ENCODE measurements around the gene GLIS1. TPM values are rescaled to one million over a fixed set of nuclear protein-coding genes. Genes with fewer than 3 reads are reported as not detected.

Gene GLIS1
- total RNA-seq, 4 donors from 2014 or later, result 0.59 to 3.9 (median 0.75) TPM

DNA sequence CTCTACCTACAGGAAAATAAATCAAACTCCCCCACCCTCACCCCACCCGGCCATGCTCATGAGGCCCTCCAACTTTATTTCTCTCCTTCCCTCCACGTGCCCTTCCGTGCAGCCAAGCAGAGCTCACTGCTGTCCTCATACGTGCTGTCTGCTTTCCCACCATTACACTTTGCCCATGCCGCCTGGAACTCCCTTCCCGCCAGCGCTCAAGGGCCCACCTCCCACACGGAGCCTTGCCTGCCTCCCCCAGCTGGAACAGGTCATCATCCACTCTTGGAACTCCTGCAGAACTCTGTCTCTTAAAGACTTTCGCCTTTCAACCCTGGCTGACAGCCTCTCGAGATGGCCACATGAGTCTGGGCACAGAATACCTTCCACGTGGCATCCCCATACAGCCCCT, 42.4 kb downstream of the GLIS1 start:
- no peaks in the 10 kb centered on the region for H3K36me3 ChIP-seq
- WGBS, 2 donors, result 85 to 91% methylated on average over 11 of the region's 11 CpGs

DNA sequence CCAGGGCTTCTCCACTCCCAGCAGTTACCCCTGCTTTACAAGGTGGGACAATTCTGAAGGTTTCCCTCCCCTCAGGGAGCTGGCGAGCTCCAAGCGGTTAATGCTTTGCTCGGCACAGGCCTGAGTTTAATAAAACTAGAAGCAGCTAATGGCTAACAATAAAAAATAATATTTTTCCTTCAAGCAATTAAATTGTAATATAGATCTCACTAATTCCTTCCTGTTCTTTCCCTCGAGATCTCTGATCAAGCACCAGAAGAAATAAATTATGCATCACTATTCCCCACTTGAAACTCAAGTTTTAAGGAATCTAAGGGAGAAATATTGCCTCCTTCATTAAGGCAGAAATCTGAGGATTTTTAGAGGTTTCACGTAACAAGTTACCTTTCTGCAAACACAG, 42.9 kb downstream of the GLIS1 start:
- 80 to 83% methylated on average over 5 of the region's 5 CpGs for whole genome bisulfite sequencing, 2 donors
- H3K27ac ChIP-seq, result no peak overlapping the region
- no peaks in the 10 kb centered on the region for H3K9me3 ChIP-seq
- H3K36me3 ChIP-seq, result no peaks in the 10 kb centered on the region
- H3K4me3 ChIP-seq, result no peak overlapping the region
- DNase-seq (ENCODE audit: low spot score in 2 of 2), result no peak
- peaks cover 0 to 9% of the 10 kb centered on the region in 2 donors for H3K27me3 ChIP-seq
- TF ChIP-seq POLR2A (IDR thresholded peaks at IDR 0.05) (no peak), EP300 (IDR thresholded peaks at IDR 0.05) (no peak)
- TF ChIP-seq, protein P1, sequence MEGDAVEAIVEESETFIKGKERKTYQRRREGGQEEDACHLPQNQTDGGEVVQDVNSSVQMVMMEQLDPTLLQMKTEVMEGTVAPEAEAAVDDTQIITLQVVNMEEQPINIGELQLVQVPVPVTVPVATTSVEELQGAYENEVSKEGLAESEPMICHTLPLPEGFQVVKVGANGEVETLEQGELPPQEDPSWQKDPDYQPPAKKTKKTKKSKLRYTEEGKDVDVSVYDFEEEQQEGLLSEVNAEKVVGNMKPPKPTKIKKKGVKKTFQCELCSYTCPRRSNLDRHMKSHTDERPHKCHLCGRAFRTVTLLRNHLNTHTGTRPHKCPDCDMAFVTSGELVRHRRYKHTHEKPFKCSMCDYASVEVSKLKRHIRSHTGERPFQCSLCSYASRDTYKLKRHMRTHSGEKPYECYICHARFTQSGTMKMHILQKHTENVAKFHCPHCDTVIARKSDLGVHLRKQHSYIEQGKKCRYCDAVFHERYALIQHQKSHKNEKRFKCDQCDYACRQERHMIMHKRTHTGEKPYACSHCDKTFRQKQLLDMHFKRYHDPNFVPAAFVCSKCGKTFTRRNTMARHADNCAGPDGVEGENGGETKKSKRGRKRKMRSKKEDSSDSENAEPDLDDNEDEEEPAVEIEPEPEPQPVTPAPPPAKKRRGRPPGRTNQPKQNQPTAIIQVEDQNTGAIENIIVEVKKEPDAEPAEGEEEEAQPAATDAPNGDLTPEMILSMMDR (IDR thresholded peaks at IDR 0.05), result no peak
- peaks cover 0 to 10% (median 0%) of the 10 kb centered on the region in 4 donors for H3K4me1 ChIP-seq

More for the DNA sequence above, 42.4 kb downstream of the GLIS1 start:
- Histone ChIP-seq H3K27me3 (peaks cover 0 to 8% of the 10 kb centered on the region in 2 donors), H3K4me1 (peaks cover 0 to 10% (median 0%) of the 10 kb centered on the region in 4 donors), H3K4me3 (no peak overlapping the region), H3K9me3 (no peaks in the 10 kb centered on the region), H3K27ac (no peak overlapping the region)
- no peak for DNase-seq (ENCODE audit: low spot score in 2 of 2)
- TF ChIP-seq, protein P1 (IDR thresholded peaks at IDR 0.05), result no peak
- TF ChIP-seq POLR2A (IDR thresholded peaks at IDR 0.05) (no peak), EP300 (IDR thresholded peaks at IDR 0.05) (no peak)

GRCh38 chr1:53695116-53695515, 43.8 kb downstream of the GLIS1 start:
- Histone ChIP-seq H3K36me3 (no peaks in the 10 kb centered on the region), H3K4me1 (peaks cover 0 to 10% (median 0%) of the 10 kb centered on the region in 4 donors), H3K9me3 (no peaks in the 10 kb centered on the region), H3K27me3 (peaks cover 0 to 10% of the 10 kb centered on the region in 2 donors), H3K4me3 (no peak overlapping the region), H3K27ac (no peak overlapping the region)
- no peak for DNase-seq (ENCODE audit: low spot score in 2 of 2)
- WGBS, 2 donors, result 70 to 75% methylated on average over 8 of the region's 8 CpGs
- no peak for TF ChIP-seq POLR2A (IDR thresholded peaks at IDR 0.05)
- no peak for TF ChIP-seq EP300 (IDR thresholded peaks at IDR 0.05)
- TF ChIP-seq, protein P1 (IDR thresholded peaks at IDR 0.05), result no peak

- Histone ChIP-seq H3K4me1 (peaks cover 0 to 10% (median 0%) of the 10 kb centered on the region in 4 donors), H3K27me3 (peaks cover 0 to 15% of the 10 kb centered on the region in 2 donors), H3K27ac (no peak overlapping the region), H3K9me3 (no peaks in the 10 kb centered on the region), H3K36me3 (no peaks in the 10 kb centered on the region), H3K4me3 (no peak overlapping the region)
- WGBS, 2 donors, result 86 to 95% methylated on average over 10 of the region's 10 CpGs
- DNase-seq (ENCODE audit: low spot score in 2 of 2), result no peak
- TF ChIP-seq, protein P1 (IDR thresholded peaks at IDR 0.05), result no peak
- TF ChIP-seq EP300 (IDR thresholded peaks at IDR 0.05), result no peak
- TF ChIP-seq POLR2A (IDR thresholded peaks at IDR 0.05), result no peak
Measured at GRCh38 chr1:53694718-53695091, 44.3 kb downstream of the GLIS1 start.

DNA sequence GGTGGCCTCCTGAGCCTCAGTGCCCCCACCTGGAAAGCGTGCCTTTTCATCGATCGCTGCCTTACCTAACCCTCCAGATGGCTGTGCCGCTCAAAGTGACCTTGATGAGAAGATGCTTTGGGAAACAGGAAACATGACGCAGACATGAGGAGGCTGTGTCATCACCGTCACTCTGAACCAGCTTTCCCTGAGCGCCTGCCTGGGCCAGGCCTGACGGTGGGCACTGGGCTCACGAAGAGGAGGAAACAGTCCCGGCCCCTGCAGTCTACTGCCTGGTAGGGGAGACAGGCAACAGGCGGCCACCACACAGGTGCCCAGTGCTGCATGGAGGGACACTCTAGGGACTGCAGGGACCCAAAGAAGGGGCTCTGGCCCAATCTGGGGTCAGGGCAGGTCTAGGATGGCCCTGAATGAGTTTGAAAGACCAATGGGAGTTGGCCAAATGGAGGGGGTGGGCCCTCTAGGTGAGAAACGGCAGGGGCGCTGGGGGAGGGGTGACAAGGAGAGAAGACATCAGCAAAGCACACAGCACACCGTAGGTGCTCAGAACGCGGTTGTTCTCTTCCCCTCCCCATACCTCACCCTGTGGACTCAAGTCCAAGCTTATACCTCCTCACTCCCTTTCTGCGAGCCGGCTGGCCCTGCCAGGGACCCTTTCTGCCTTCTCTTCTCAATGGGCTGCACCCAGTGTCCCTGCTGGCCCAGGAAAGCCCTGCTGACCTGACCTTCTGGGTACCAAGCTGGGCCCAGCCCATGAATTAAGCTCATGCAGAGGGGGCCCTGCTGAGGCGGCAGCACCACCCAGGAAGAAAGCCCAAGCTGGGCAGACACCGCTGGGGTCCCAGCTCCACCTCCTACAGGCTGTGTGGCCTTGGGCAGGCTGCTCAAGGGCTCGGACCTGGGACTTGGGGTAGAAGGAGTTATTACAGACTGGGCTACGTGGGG, 44.9 kb downstream of the GLIS1 start:
- WGBS, 2 donors, result 79 to 86% methylated on average over 22 of the region's 22 CpGs
- Histone ChIP-seq H3K36me3 (no peaks in the 10 kb centered on the region), H3K27ac (no peak overlapping the region), H3K27me3 (peaks cover 0 to 15% of the 10 kb centered on the region in 2 donors), H3K9me3 (no peaks in the 10 kb centered on the region), H3K4me3 (no peak overlapping the region), H3K4me1 (peaks cover 0 to 10% (median 0%) of the 10 kb centered on the region in 4 donors)
- no peak for TF ChIP-seq POLR2A (IDR thresholded peaks at IDR 0.05)
- TF ChIP-seq, protein P1 (IDR thresholded peaks at IDR 0.05), result no peak
- no peak for TF ChIP-seq EP300 (IDR thresholded peaks at IDR 0.05)
- no peak for DNase-seq (ENCODE audit: low spot score in 2 of 2)
